Measurements from ENCODE around the gene CALU. TPM values are rescaled to one million over a fixed set of nuclear protein-coding genes. Genes with fewer than 3 reads are reported as not detected.

Gene CALU
- total and polyA plus RNA-seq, 7 donors, result 52.0 to 236 (median 88.9) TPM

DNA sequence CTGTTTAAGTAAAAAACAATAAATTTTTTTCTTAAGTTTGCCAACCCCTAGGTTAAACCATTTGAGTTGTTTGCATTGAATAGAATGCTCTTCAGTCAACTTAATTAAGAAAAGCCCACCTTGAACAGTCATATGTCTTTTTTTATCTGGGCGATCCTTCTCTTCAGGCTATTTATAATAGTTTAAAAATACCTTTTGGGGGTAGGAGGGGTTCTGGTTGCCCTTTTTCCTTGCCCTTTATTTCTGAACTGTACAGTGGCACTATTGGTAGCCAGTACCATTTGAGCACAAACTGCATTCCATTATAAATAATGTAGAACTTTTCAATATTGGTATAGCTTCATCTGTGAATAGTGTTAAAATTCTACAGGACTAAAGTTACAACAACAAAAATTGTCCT, 13.1 kb downstream of the CALU start:
- DNase-seq (no peak), ATAC-seq (no peak)
- TF ChIP-seq, protein P1, sequence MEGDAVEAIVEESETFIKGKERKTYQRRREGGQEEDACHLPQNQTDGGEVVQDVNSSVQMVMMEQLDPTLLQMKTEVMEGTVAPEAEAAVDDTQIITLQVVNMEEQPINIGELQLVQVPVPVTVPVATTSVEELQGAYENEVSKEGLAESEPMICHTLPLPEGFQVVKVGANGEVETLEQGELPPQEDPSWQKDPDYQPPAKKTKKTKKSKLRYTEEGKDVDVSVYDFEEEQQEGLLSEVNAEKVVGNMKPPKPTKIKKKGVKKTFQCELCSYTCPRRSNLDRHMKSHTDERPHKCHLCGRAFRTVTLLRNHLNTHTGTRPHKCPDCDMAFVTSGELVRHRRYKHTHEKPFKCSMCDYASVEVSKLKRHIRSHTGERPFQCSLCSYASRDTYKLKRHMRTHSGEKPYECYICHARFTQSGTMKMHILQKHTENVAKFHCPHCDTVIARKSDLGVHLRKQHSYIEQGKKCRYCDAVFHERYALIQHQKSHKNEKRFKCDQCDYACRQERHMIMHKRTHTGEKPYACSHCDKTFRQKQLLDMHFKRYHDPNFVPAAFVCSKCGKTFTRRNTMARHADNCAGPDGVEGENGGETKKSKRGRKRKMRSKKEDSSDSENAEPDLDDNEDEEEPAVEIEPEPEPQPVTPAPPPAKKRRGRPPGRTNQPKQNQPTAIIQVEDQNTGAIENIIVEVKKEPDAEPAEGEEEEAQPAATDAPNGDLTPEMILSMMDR (IDR thresholded peaks at IDR 0.05), result no peak
- peaks cover 33% of the 10 kb centered on the region for H3K4me1 ChIP-seq
- 24 to 37% (median 33%) methylated on average over 1 of the region's 1 CpG for WGBS, 3 donors
- no peaks in the 10 kb centered on the region for H3K27me3 ChIP-seq (ENCODE audit: insufficient read depth in 3 of 3, low read length in 2 of 3)
- intact Hi-C loops (cut with DNase I), result no loop called here
- H3K27ac ChIP-seq, result no peak overlapping the region
- no peak overlapping the region for H3K4me3 ChIP-seq
- no peaks in the 10 kb centered on the region for H3K9me3 ChIP-seq
- peaks cover 5 to 61% of the 10 kb centered on the region in 2 donors for H3K36me3 ChIP-seq (ENCODE audit: insufficient read depth in 1 of 2, low read depth in 1 of 2)

DNA sequence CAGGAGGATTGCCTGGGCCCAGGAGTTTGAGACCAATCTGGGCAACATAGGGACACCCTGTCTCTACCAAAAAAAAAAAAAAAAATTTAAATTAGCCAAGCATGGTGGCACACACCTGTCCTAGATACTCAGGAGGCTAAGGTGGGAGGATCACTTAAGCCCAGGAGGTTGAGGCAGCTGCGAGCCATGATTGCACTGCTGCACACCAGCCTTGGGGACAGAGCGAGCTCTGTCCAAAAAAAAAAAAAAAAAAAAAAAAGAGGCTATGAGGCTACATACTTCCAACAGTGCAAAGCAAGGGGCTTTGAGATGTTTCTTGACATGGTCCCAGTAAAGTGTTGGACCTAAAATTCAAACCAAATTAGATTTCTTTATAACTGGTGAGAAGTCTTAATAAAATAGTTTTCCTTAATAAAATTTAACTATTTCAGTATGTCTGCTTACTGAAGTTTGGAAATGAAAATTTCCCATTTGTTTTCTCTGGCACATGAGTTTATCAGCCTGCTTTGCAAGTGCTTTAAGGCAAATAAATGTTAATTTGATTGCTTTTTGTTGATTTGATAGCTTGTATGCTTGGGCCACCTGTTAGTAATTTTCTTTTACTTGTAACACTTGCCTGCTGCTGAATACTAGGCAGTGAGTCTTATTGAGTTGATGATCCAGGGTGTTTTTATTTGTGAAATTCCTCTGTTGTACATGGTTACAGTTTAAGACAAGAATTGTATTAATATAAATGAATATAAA, 16.1 kb downstream of the CALU start:
- Histone ChIP-seq H3K36me3 (ENCODE audit: insufficient read depth in 1 of 2, low read depth in 1 of 2) (peaks cover 5 to 64% of the 10 kb centered on the region in 2 donors), H3K4me1 (peaks cover 50% of the 10 kb centered on the region), H3K4me3 (peak overlapping the region; percentile 35), H3K9me3 (no peaks in the 10 kb centered on the region), H3K27ac (peak overlapping the region; percentile 85), H3K27me3 (ENCODE audit: insufficient read depth in 3 of 3, low read length in 2 of 3) (no peaks in the 10 kb centered on the region)
- ATAC-seq (peak; percentile 5 to 37 (median 25)), DNase-seq (no peak)
- intact Hi-C loops (cut with DNase I), result loop anchor here in 1 of 2 donors (5.0 kb wide), 1 partner anchor 72 kb away; no protein-coding TSS in a partner anchor
- TF ChIP-seq, protein P1 (IDR thresholded peaks at IDR 0.05), result no peak
- 35 to 85% (median 57%) methylated on average over 2 of the region's 2 CpGs for WGBS, 3 donors

DNA sequence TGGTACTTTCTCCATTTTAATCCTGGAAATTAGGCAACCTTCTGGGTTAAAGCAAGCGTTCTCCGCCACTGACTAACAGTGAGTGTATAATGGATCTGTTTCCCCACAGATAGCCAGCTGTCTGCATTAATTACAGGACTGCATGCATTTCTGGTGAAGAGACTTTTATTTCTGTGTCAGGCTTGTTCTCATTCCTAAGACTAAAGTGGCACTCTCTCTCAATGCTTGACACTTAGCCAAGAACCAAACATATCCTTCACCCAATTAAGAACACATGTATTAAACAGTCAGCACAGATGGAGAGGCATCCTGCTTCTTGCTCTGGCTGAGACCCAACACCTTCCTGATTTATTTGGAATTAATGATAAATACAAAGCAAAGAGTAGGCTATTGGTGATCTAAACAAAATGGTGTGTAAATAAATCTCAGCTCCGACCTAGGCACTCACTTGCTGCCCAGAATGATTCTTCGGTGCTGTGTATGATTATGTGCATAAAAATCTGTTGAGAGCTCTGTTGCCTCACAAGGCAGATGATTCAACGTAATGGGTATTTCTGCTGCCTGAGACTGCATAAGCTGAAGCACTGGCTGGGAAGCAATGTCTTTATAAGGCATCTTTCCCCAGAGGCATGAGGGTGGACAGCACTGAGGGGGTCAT, 16.8 kb downstream of the CALU start:
- Histone ChIP-seq H3K36me3 (ENCODE audit: insufficient read depth in 1 of 2, low read depth in 1 of 2) (peaks cover 7 to 64% of the 10 kb centered on the region in 2 donors), H3K9me3 (no peaks in the 10 kb centered on the region), H3K27me3 (ENCODE audit: insufficient read depth in 3 of 3, low read length in 2 of 3) (no peaks in the 10 kb centered on the region), H3K27ac (peak overlapping the region; percentile 85), H3K4me1 (peaks cover 50% of the 10 kb centered on the region), H3K4me3 (peak overlapping the region; percentile 35)
- DNase-seq, result no peak
- WGBS, 3 donors, result 28 to 44% (median 28%) methylated on average over 5 of the region's 5 CpGs
- intact Hi-C loops (cut with DNase I), result loop anchor here in 1 of 2 donors (5.0 kb wide), 1 partner anchor 71 kb away; no protein-coding TSS in a partner anchor
- ATAC-seq, result peak; percentile 82 to 92 (median 90)
- TF ChIP-seq, protein P1 (IDR thresholded peaks at IDR 0.05), result no peak

DNA sequence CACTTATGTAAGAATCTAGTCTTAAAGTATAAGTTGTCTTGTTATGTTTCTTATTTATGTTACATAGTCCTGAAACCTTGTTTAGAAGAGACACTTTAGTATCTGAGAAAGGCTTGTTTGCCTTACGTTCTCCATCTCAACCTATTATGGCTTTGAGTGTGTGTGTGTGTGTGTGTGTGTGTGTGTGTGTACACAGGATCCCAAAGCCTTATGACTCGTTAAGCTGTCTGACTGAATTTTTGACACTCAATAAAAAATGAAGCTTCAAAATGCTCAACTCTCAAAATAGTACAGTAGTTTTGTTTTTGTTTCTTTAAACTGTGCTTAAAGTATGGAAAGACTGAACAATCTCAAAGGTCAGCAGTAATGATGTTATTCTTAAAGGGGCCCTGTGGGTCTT, 18.0 kb downstream of the CALU start:
- H3K4me3 ChIP-seq, result no peak overlapping the region
- H3K27me3 ChIP-seq (ENCODE audit: insufficient read depth in 3 of 3, low read length in 2 of 3), result no peaks in the 10 kb centered on the region
- ATAC-seq, result no peak
- 48 to 62% (median 56%) methylated on average over 2 of the region's 2 CpGs for WGBS, 3 donors
- intact Hi-C loops (cut with DNase I), result loop anchor here in 1 of 2 donors (5.0 kb wide), 1 partner anchor 70 kb away; no protein-coding TSS in a partner anchor
- no peak for DNase-seq
- TF ChIP-seq, protein P1 (IDR thresholded peaks at IDR 0.05), result no peak
- H3K9me3 ChIP-seq, result no peaks in the 10 kb centered on the region
- H3K27ac ChIP-seq, result peak overlapping the region; percentile 85
- H3K4me1 ChIP-seq, result peaks cover 43% of the 10 kb centered on the region
- H3K36me3 ChIP-seq (ENCODE audit: insufficient read depth in 1 of 2, low read depth in 1 of 2), result peaks cover 10 to 66% of the 10 kb centered on the region in 2 donors

All from psoas muscle (tissue), 8 donors.